ENCODE data around the gene PTPN11. TPM values are rescaled to one million over a fixed set of nuclear protein-coding genes. Genes with fewer than 3 reads are reported as not detected.

Gene PTPN11
- total RNA-seq, 2 experiments from 2014 or later = 44.6 to 46.4 TPM

- H3K9me3 Mint-ChIP-seq = no peaks in the 10 kb centered on the region
- intact Hi-C loops (cut with DNase I, micrococcal nuclease) = no loop called here
- no peaks in the 10 kb centered on the region for H3K4me1 ChIP-seq (ENCODE audit: insufficient read depth, low read length)
- H3K27me3 ChIP-seq (ENCODE audit: control insufficient read depth in 1 of 2, insufficient read depth in 2 of 2, low read length in 2 of 2) = no peaks in the 10 kb centered on the region
- H3K4me3 ChIP-seq (ENCODE audit: low read length) = no peak overlapping the region
- no peak overlapping the region for H3K27ac Mint-ChIP-seq
- H3K4me1 Mint-ChIP-seq (ENCODE audit: low read depth) = peaks cover under 1% of the 10 kb centered on the region
- ATAC-seq (ENCODE audit: poor library complexity) (no peak), DNase-seq (no peak)
- H3K36me3 ChIP-seq (ENCODE audit: insufficient read depth, low read length) = peaks cover 28% of the 10 kb centered on the region
- H3K27ac ChIP-seq (ENCODE audit: low read depth in 1 of 2, low read length in 2 of 2) = no peak overlapping the region
- ChIA-PET CTCF (no interaction called here), POLR2A (no interaction called here)
- H3K4me3 Mint-ChIP-seq = no peak overlapping the region
- TF ChIP-seq, protein P1, sequence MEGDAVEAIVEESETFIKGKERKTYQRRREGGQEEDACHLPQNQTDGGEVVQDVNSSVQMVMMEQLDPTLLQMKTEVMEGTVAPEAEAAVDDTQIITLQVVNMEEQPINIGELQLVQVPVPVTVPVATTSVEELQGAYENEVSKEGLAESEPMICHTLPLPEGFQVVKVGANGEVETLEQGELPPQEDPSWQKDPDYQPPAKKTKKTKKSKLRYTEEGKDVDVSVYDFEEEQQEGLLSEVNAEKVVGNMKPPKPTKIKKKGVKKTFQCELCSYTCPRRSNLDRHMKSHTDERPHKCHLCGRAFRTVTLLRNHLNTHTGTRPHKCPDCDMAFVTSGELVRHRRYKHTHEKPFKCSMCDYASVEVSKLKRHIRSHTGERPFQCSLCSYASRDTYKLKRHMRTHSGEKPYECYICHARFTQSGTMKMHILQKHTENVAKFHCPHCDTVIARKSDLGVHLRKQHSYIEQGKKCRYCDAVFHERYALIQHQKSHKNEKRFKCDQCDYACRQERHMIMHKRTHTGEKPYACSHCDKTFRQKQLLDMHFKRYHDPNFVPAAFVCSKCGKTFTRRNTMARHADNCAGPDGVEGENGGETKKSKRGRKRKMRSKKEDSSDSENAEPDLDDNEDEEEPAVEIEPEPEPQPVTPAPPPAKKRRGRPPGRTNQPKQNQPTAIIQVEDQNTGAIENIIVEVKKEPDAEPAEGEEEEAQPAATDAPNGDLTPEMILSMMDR (IDR thresholded peaks at IDR 0.05) = no peak
- peaks cover 61% of the 10 kb centered on the region for H3K36me3 Mint-ChIP-seq (ENCODE audit: low read depth)
- no peaks in the 10 kb centered on the region for H3K27me3 Mint-ChIP-seq
- no peaks in the 10 kb centered on the region for H3K9me3 ChIP-seq (ENCODE audit: control insufficient read depth in 1 of 2, insufficient read depth in 1 of 2, low read length in 2 of 2)
These were observed 47.3 kb downstream of the PTPN11 start for GRCh38 chr12:112466011-112466422.

GRCh38 chr12:112466835-112467234 lies 48.1 kb downstream of the PTPN11 start:
- peaks cover 59% of the 10 kb centered on the region for H3K36me3 Mint-ChIP-seq (ENCODE audit: low read depth)
- no peaks in the 10 kb centered on the region for H3K9me3 Mint-ChIP-seq
- ChIA-PET POLR2A (no interaction called here), CTCF (no interaction called here)
- TF ChIP-seq, protein P1 (IDR thresholded peaks at IDR 0.05) = no peak
- H3K36me3 ChIP-seq (ENCODE audit: insufficient read depth, low read length) = peaks cover 28% of the 10 kb centered on the region
- H3K27me3 ChIP-seq (ENCODE audit: control insufficient read depth in 1 of 2, insufficient read depth in 2 of 2, low read length in 2 of 2) = no peaks in the 10 kb centered on the region
- H3K4me3 ChIP-seq (ENCODE audit: low read length) = no peak overlapping the region
- ATAC-seq (ENCODE audit: poor library complexity) (no peak), DNase-seq (no peak)
- no peaks in the 10 kb centered on the region for H3K27me3 Mint-ChIP-seq
- H3K4me3 Mint-ChIP-seq = no peak overlapping the region
- no peaks in the 10 kb centered on the region for H3K4me1 ChIP-seq (ENCODE audit: insufficient read depth, low read length)
- intact Hi-C loops (cut with DNase I, micrococcal nuclease) = no loop called here
- H3K27ac ChIP-seq (ENCODE audit: low read depth in 1 of 2, low read length in 2 of 2) = no peak overlapping the region
- no peaks in the 10 kb centered on the region for H3K4me1 Mint-ChIP-seq (ENCODE audit: low read depth)
- H3K9me3 ChIP-seq (ENCODE audit: control insufficient read depth in 1 of 2, insufficient read depth in 1 of 2, low read length in 2 of 2) = no peaks in the 10 kb centered on the region
- H3K27ac Mint-ChIP-seq = no peak overlapping the region

GRCh38 chr12:112468046-112468445 lies 49.3 kb downstream of the PTPN11 start:
- H3K36me3 ChIP-seq (ENCODE audit: insufficient read depth, low read length) = peaks cover 33% of the 10 kb centered on the region
- ATAC-seq (ENCODE audit: poor library complexity) (no peak), DNase-seq (no peak)
- H3K4me3 Mint-ChIP-seq = no peak overlapping the region
- no peaks in the 10 kb centered on the region for H3K27me3 ChIP-seq (ENCODE audit: control insufficient read depth in 1 of 2, insufficient read depth in 2 of 2, low read length in 2 of 2)
- H3K36me3 Mint-ChIP-seq (ENCODE audit: low read depth) = peaks cover 65% of the 10 kb centered on the region
- H3K27ac ChIP-seq (ENCODE audit: low read depth in 1 of 2, low read length in 2 of 2) = no peak overlapping the region
- H3K9me3 ChIP-seq (ENCODE audit: control insufficient read depth in 1 of 2, insufficient read depth in 1 of 2, low read length in 2 of 2) = no peaks in the 10 kb centered on the region
- POLR2A ChIA-PET = no interaction called here
- intact Hi-C loops (cut with DNase I, micrococcal nuclease) = no loop called here
- no peak overlapping the region for H3K27ac Mint-ChIP-seq
- TF ChIP-seq, protein P1 (IDR thresholded peaks at IDR 0.05) = no peak
- H3K27me3 Mint-ChIP-seq = no peaks in the 10 kb centered on the region
- H3K4me1 ChIP-seq (ENCODE audit: insufficient read depth, low read length) = no peaks in the 10 kb centered on the region
- H3K4me1 Mint-ChIP-seq (ENCODE audit: low read depth) = no peaks in the 10 kb centered on the region
- H3K4me3 ChIP-seq (ENCODE audit: low read length) = no peak overlapping the region
- CTCF ChIA-PET = no interaction called here
- H3K9me3 Mint-ChIP-seq = no peaks in the 10 kb centered on the region

Measured in CD4-positive, alpha-beta T cell (primary cell).